Body of pancreas (tissue), 4 donors: ENCODE measurements around the gene CEP72. TPM values are rescaled to one million over a fixed set of nuclear protein-coding genes. Genes with fewer than 3 reads are reported as not detected.
"Not testable (repeated sequence)": the region's sequence is repeated elsewhere in the genome, so short reads cannot be mapped to it uniquely, and the experiment has no call there.

Experiments used
- ATAC-seq: fragments of 150-250 bp; one replicate; pipeline ENCODE4 v1.9.1; 2016
- DNase-seq, 4 donors: peaks; one replicate each; pipeline ENCODE4 v3.0.0-alpha.2; 2019
- H3K27ac ChIP-seq, 4 donors: fragments of 200-600 bp; sonication (generic); 1 replicate in 3 of 4; 2 replicates in 1 of 4; pipeline versions ENCODE4 v1.5.1 to v1.6.1; 2016 to 2019; ENCODE audit warnings: mild to moderate bottlenecking in 1 of 4, mixed read lengths in 1 of 4, moderate library complexity in 1 of 4
- H3K27me3 ChIP-seq, 2 donors: fragments of 200-600 bp; sonication (generic); one replicate each; pipeline ENCODE4 v1.6.0; 2016; ENCODE audit warnings: mild to moderate bottlenecking in 1 of 2
- H3K36me3 ChIP-seq, 2 donors: fragments of 200-600 bp; sonication (generic); replicated peaks in 1 of 2; 2 replicates each; pipeline ENCODE4 v1.5.1; 2016; ENCODE audit warnings: low read depth in 2 of 2; ENCODE audit not compliant: insufficient read depth in 1 of 2
- H3K4me1 ChIP-seq: fragments of 200-600 bp; sonication (generic); one replicate; pipeline ENCODE4 v1.6.0; 2016
- H3K4me3 ChIP-seq, 2 donors: fragments of 200-600 bp; sonication (generic); 1 replicate in 1 of 2; 2 replicates in 1 of 2; pipeline ENCODE4 v1.5.1; 2016 to 2019
- H3K9me3 ChIP-seq, 3 donors: fragments of 200-600 bp; sonication (generic); 1 replicate in 2 of 3; 2 replicates in 1 of 3; pipeline ENCODE4 v1.5.1; 2016
- POLR2A ChIP-seq, 3 donors: fragments of 450-650 bp; IDR thresholded peaks; one replicate each; pipeline ENCODE4 v1.6.1; 2016; ENCODE audit warnings: antibody characterized with exemption in 3 of 3, mild to moderate bottlenecking in 2 of 3
- WGBS, 2 donors: methylation state at CpG; one replicate each; pipeline ENCODE4 v1.1.5; 2017; 5-methylcytosine and 5-hydroxymethylcytosine counted together
- intact Hi-C: fragments of 100-400 bp; cut with DNase I; formaldehyde crosslinking; loops from one replicate; pipeline ENCODE4 v1.15.1; 2023
- total RNA-seq, 2 donors: library from RNA; depleted of rRNA; stranded (reverse); fragments of >200 nt; gene quantifications; one replicate each; pipeline ENCODE4 v1.1.0, GENCODE V29; 2016
- TF ChIP-seq, protein P1 (sequence below), 7 experiments: fragments of 450-650 bp in 4 of 7; fragments of 200-600 bp in 3 of 7; sonication (generic) in 3 of 7; IDR thresholded peaks; one replicate each; pipeline ENCODE4 v1.5.1; 2016 to 2019; ENCODE audit warnings: antibody characterized with exemption in 7 of 7

CEP72 gene
- total RNA-seq, 2 donors from 2014 or later, result 1.3 to 7.8 TPM

DNA sequence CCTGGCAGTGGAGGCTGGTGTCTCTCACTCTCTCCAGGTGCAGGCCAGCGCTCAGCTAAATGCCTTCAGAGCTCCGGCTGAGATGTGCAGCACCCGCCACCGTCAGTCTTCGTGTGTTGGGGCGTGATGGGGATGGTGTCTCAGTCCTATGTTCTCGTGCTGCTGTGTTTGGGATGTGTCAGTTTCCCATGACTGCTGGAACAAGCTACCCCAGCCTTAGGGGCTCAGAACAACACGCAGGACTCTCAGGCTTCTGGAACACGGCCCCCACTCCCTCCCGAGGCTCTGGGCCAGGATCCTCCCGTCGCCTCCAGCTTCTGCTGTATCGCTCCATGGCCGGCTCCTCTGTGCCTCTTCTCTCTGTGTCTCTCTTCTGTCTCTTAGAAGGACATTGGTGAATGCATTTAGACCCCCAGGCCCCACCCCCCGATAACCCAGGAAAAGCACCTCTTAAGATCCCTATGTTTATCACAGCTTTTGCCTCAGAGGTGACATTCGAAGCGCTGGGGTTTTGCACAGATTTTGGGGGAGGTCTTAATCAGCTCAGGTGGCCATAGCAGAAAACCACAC lies 9.6 kb upstream of the CEP72 start:
- no peak for ATAC-seq
- intact Hi-C loops, result loop anchor here (10.0 kb wide), 1 partner anchor 128 kb away; no protein-coding TSS in a partner anchor
- peaks cover 13% of the 10 kb centered on the region for H3K4me1 ChIP-seq
- no peaks in the 10 kb centered on the region for H3K36me3 ChIP-seq
- no peaks in the 10 kb centered on the region for H3K9me3 ChIP-seq
- H3K4me3 ChIP-seq, result no peak overlapping the region
- no peaks in the 10 kb centered on the region for H3K27me3 ChIP-seq
- no peak for DNase-seq
- H3K27ac ChIP-seq, result no peak overlapping the region
- WGBS, 2 donors, result 87 to 96% methylated on average over 10 to 16 of the region's 17 CpGs
- TF ChIP-seq, protein P1, sequence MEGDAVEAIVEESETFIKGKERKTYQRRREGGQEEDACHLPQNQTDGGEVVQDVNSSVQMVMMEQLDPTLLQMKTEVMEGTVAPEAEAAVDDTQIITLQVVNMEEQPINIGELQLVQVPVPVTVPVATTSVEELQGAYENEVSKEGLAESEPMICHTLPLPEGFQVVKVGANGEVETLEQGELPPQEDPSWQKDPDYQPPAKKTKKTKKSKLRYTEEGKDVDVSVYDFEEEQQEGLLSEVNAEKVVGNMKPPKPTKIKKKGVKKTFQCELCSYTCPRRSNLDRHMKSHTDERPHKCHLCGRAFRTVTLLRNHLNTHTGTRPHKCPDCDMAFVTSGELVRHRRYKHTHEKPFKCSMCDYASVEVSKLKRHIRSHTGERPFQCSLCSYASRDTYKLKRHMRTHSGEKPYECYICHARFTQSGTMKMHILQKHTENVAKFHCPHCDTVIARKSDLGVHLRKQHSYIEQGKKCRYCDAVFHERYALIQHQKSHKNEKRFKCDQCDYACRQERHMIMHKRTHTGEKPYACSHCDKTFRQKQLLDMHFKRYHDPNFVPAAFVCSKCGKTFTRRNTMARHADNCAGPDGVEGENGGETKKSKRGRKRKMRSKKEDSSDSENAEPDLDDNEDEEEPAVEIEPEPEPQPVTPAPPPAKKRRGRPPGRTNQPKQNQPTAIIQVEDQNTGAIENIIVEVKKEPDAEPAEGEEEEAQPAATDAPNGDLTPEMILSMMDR (IDR thresholded peaks at IDR 0.05), result no peak

DNA sequence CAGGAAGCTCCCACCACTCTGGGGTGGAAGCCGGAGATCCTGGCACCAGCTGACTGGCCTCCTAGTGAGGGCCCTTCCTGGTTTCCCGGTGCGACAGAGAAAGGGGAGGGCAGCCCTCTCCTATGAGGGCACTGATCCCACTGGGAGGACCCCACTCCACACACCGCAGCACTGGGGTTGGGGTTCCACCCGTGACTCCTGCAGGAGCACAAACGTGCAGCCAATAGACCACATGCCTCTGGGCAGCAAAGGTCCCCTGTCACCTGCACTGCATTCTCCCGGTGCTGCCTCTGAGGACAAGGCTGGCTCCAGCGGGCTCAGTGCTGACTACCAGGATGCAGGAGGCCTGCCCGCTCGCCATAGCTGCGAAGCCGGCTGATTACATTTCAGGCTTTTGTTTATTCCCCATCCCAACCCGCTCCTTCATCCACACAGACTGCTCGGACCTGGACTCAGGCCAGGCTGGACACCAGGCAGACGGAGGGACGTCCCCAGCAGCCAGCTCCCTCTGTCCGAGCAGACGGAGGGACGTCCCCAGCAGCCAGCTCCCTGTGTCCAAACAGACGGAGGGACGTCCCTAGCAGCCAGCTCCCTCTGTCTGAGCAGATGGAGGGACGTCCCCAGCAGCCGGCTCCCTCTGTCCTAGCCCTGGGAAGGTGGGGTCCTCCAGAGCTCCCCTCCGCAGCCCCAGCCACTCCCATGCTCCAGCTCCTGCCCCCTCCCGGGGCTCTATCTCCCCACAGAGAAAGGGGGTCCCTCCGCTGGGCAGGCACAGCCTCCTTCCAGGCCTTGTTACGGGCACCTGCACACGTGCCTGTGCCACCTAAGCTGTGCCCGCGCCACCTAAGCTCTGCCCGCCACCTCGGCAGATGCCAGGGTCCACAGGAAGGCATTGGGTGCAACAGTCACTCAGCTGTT lies 8.8 kb upstream of the CEP72 start:
- intact Hi-C loops, result loop anchor here (10.0 kb wide), 1 partner anchor 129 kb away; no protein-coding TSS in a partner anchor
- Histone ChIP-seq H3K4me1 (peaks cover 13% of the 10 kb centered on the region), H3K4me3 (no peak overlapping the region), H3K27ac (no peak overlapping the region), H3K9me3 (no peaks in the 10 kb centered on the region), H3K27me3 (no peaks in the 10 kb centered on the region), H3K36me3 (no peaks in the 10 kb centered on the region)
- TF ChIP-seq, protein P1 (IDR thresholded peaks at IDR 0.05), result no peak
- no peak for TF ChIP-seq POLR2A (IDR thresholded peaks at IDR 0.05)
- WGBS, 2 donors, result 87 to 92% methylated on average over 23 to 32 of the region's 32 CpGs
- DNase-seq (no peak), ATAC-seq (no peak)

DNA sequence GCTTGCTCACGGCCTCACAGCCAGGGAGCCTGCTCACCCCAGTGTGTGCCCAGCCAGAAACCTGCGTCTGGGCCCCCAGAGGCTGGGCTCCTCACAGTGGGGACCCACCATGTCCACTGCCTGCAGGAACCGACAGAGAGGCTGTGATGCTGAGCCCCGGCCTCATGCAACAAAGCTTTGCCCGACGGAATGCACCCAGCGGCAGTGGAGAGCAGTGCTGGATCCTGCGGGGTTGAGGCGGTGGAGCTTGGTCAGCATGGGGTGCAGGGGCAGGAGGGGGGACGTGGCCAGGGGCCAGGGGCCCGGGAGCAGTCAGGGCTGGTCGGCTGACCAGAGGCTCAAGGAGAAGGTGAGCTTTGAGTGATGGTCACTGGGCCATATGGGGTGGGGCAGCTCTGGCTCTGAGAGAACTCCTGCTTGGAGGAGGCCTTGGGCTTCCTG lies 7.7 kb upstream of the CEP72 start:
- TF ChIP-seq, protein P1 (IDR thresholded peaks at IDR 0.05), result no peak
- TF ChIP-seq POLR2A (IDR thresholded peaks at IDR 0.05), result no peak
- no peaks in the 10 kb centered on the region for H3K36me3 ChIP-seq
- peaks cover 13% of the 10 kb centered on the region for H3K4me1 ChIP-seq
- 88 to 91% methylated on average over 7 to 12 of the region's 12 CpGs for WGBS, 2 donors
- ATAC-seq, result no peak
- no peak overlapping the region for H3K27ac ChIP-seq
- H3K9me3 ChIP-seq, result no peaks in the 10 kb centered on the region
- intact Hi-C loops, result loop anchor here (10.0 kb wide), 1 partner anchor 130 kb away; no protein-coding TSS in a partner anchor
- DNase-seq, result no peak
- H3K27me3 ChIP-seq, result no peaks in the 10 kb centered on the region
- H3K4me3 ChIP-seq, result no peak overlapping the region

DNA sequence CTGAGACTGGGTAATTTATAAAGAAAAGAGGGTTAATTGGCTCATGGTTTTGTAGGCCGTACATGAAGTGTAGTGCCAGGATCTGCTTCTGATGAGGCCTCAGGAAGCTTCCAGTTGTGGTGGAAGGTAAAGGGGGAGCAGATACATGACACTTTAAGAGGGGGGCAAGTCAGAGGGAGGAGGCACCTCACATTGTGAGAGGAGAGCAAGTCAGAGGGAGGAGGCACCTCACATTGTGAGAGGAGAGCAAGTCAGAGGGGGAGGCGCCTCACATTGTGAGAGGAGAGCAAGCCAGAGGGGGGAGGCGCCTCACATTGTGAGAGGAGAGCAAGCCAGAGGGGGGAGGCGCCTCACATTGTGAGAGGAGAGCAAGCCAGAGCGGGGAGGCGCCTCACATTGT lies 7.0 kb upstream of the CEP72 start:
- H3K27ac ChIP-seq, H3K36me3 ChIP-seq, ATAC-seq, H3K4me3 ChIP-seq, DNase-seq, H3K27me3 ChIP-seq, H3K9me3 ChIP-seq: not testable (repeated sequence)
- intact Hi-C loops, result loop anchor here (10.0 kb wide), 1 partner anchor 130 kb away; no protein-coding TSS in a partner anchor
- WGBS, 2 donors, result 78 to 86% methylated on average over 5 to 6 of the region's 6 CpGs
- peaks cover 13% of the 10 kb centered on the region for H3K4me1 ChIP-seq

DNA sequence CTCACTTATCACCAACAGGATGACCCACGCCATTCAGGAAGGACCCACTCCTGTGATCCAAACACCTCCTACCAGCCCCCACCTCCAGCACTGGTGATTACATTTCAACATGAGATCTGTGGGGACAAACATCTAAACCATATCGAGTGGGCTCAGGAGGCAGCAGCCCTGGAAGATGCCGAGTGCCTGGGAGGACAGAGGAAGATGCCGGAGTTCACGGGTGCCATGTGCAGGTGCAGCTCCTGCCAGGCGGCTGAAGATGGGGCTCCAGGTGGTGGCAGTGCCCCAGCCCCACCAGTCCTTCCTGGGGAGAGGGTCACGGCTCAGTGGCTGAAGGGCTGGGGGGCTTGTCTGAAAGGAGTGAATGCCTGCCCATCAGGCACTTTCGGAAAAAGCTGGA lies 6.1 kb upstream of the CEP72 start:
- intact Hi-C loops, result loop anchor here (10.0 kb wide), 1 partner anchor 131 kb away; no protein-coding TSS in a partner anchor
- Histone ChIP-seq H3K9me3 (no peaks in the 10 kb centered on the region), H3K4me1 (peaks cover 11% of the 10 kb centered on the region), H3K27ac (no peak overlapping the region), H3K4me3 (no peak overlapping the region), H3K36me3 (no peaks in the 10 kb centered on the region), H3K27me3 (no peaks in the 10 kb centered on the region)
- peak in 1 of 4 donors; percentile 3 for DNase-seq
- 86% methylated on average over 5 to 8 of the region's 8 CpGs for WGBS, 2 donors
- no peak for TF ChIP-seq POLR2A (IDR thresholded peaks at IDR 0.05)
- TF ChIP-seq, protein P1 (IDR thresholded peaks at IDR 0.05), result no peak
- no peak for ATAC-seq
